ENCODE data around the gene IL3.

DNA sequence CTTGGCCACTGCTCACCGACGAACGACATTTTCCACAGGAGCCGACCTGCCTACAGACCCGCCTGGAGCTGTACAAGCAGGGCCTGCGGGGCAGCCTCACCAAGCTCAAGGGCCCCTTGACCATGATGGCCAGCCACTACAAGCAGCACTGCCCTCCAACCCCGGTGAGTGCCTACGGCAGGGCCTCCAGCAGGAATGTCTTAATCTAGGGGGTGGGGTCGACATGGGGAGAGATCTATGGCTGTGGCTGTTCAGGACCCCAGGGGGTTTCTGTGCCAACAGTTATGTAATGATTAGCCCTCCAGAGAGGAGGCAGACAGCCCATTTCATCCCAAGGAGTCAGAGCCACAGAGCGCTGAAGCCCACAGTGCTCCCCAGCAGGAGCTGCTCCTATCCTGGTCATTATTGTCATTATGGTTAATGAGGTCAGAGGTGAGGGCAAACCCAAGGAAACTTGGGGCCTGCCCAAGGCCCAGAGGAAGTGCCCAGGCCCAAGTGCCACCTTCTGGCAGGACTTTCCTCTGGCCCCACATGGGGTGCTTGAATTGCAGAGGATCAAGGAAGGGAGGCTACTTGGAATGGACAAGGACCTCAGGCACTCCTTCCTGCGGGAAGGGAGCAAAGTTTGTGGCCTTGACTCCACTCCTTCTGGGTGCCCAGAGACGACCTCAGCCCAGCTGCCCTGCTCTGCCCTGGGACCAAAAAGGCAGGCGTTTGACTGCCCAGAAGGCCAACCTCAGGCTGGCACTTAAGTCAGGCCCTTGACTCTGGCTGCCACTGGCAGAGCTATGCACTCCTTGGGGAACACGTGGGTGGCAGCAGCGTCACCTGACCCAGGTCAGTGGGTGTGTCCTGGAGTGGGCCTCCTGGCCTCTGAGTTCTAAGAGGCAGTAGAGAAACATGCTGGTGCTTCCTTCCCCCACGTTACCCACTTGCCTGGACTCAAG lies 14.6 kb downstream of the IL3 start:
- TF ChIP-seq ARNTL (CRISPR knock-in tag; IDR thresholded peaks at IDR 0.05; ENCODE audit: borderline replicate concordance, low read depth): no peak
- no peak for TF ChIP-seq ZNF8 (CRISPR knock-in tag; IDR thresholded peaks at IDR 0.05)
- TF ChIP-seq ZNF565 (CRISPR knock-in tag; conservative IDR thresholded peaks at IDR 0.05; ENCODE audit: low read depth): no peak
- no peak for TF ChIP-seq ZNF70 (CRISPR knock-in tag; IDR thresholded peaks at IDR 0.05)
- no peak for TF ChIP-seq ESRRG (CRISPR knock-in tag; IDR thresholded peaks at IDR 0.05)
- TF ChIP-seq SNAI2 (CRISPR knock-in tag; IDR thresholded peaks at IDR 0.05): no peak
- no peak for TF ChIP-seq GLIS3 (CRISPR knock-in tag; IDR thresholded peaks at IDR 0.05)
